ENCODE results near the gene VDAC1. TPM values are rescaled to one million over a fixed set of nuclear protein-coding genes. Genes with fewer than 3 reads are reported as not detected.

The VDAC1 gene
- total RNA-seq, 4 donors from 2014 or later = 106 to 210 (median 180) TPM

DNA sequence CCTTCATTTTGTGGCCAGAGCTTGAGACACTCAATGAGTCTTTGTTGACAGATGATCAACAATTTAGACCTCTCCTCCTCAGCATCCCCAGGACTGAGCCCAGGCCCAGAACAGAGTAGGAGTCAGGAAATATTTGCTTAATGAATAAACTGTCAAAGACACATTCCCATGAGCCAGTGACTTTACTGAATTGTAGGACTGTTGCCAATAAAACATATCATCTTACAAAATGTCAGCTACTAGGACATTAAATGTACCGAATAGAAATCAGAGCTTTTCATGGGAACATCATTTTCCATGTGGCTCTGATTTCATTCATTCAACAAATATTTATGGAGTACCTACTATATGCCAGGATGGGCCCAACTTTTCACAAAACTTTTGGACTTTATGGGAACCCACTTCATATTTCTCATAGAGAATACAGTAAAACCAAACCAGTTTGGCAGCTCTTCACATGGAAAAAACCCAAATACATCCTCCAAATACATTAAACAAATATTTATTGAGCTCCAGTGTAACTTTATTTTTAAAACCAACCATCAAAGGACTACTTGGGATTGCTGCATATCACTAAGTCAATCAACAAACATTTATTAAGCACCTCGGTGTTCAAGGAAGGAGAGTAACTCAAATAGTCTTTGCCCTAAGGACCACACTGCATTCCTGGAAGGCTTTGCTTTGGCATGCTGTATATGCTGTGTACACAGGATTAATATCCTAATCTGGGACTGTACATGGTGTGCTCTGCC is 11.4 kb downstream of the VDAC1 start:
- in situ Hi-C loops (cut with MboI; ENCODE audit: low pct_ligation_motif_present in 1 of 4, low pct_unique_long_range_greater_than_20kb in 1 of 4, low sequenced_read_pairs in 3 of 4) = no loop called here
- Histone ChIP-seq H3K36me3 (peaks cover 0 to 27% (median 11%) of the 10 kb centered on the region in 4 donors), H3K4me1 (peaks cover 28 to 50% (median 32%) of the 10 kb centered on the region in 4 donors), H3K9me3 (no peaks in the 10 kb centered on the region), H3K27ac (no peak overlapping the region), H3K4me3 (no peak overlapping the region), H3K27me3 (no peaks in the 10 kb centered on the region)
- DNase-seq = no peak
- TF ChIP-seq, protein P1, sequence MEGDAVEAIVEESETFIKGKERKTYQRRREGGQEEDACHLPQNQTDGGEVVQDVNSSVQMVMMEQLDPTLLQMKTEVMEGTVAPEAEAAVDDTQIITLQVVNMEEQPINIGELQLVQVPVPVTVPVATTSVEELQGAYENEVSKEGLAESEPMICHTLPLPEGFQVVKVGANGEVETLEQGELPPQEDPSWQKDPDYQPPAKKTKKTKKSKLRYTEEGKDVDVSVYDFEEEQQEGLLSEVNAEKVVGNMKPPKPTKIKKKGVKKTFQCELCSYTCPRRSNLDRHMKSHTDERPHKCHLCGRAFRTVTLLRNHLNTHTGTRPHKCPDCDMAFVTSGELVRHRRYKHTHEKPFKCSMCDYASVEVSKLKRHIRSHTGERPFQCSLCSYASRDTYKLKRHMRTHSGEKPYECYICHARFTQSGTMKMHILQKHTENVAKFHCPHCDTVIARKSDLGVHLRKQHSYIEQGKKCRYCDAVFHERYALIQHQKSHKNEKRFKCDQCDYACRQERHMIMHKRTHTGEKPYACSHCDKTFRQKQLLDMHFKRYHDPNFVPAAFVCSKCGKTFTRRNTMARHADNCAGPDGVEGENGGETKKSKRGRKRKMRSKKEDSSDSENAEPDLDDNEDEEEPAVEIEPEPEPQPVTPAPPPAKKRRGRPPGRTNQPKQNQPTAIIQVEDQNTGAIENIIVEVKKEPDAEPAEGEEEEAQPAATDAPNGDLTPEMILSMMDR (IDR thresholded peaks at IDR 0.05) = no peak
- no peak for TF ChIP-seq EP300 (IDR thresholded peaks at IDR 0.05; ENCODE audit: low read depth)
- TF ChIP-seq POLR2A (IDR thresholded peaks at IDR 0.05) = no peak
- no peak for TF ChIP-seq POLR2AphosphoS5 (IDR thresholded peaks at IDR 0.05)
- WGBS, 2 donors (ENCODE audit: low coverage in 1 of 2) = 47 to 48% methylated on average over 2 of the region's 2 CpGs
- intact Hi-C loops (cut with DNase I; ENCODE audit: low total_unique reads) = no loop called here

DNA sequence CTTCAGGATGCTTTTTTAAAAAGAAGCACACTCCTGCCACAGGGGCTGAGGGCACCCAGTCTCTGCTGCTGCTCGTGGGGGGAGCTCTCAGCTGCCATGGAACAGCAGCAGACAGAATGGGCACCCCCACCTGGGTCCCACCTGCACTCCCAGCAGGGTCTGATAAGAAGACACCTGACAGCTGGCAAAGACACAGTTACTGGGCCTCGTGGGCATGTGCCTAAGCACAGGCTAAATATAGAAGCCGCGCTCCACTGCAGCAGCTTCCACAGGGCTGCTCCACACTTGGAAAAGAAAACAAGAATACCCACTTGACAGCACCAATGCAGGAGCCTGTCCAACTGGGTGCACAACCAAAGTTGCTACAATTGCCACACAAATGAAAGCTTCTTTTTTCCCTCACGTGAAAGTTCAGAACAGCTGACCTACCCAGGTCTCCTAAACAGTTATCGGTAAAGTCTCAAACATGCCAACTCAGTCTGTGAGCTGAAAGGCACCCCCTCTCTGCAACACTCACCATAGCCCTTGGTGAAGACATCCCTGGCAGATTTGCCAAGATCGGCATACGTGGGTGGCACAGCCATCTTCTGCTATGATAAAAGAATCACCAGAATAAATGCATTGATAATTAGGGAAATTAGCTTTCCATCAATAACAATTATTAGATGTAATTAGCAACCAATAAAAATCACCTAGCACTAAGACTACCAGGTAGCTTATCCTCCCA is 12.2 kb downstream of the VDAC1 start:
- no peaks in the 10 kb centered on the region for H3K9me3 ChIP-seq
- intact Hi-C loops (cut with DNase I; ENCODE audit: low total_unique reads) (no loop called here), in situ Hi-C loops (cut with MboI; ENCODE audit: low pct_ligation_motif_present in 1 of 4, low pct_unique_long_range_greater_than_20kb in 1 of 4, low sequenced_read_pairs in 3 of 4) (no loop called here)
- H3K27me3 ChIP-seq = no peaks in the 10 kb centered on the region
- H3K4me1 ChIP-seq = peaks cover 28 to 50% (median 32%) of the 10 kb centered on the region in 4 donors
- no peak for TF ChIP-seq EP300 (IDR thresholded peaks at IDR 0.05; ENCODE audit: low read depth)
- TF ChIP-seq POLR2AphosphoS5 (IDR thresholded peaks at IDR 0.05) = no peak
- TF ChIP-seq, protein P1 (IDR thresholded peaks at IDR 0.05) = no peak
- no peak for TF ChIP-seq POLR2A (IDR thresholded peaks at IDR 0.05)
- whole genome bisulfite sequencing, 2 donors (ENCODE audit: low coverage in 1 of 2) = 69 to 90% methylated on average over 2 to 8 of the region's 8 CpGs
- no peak for DNase-seq
- H3K4me3 ChIP-seq = no peak overlapping the region
- H3K27ac ChIP-seq = peak overlapping the region in 1 of 4 donors; percentile 28
- H3K36me3 ChIP-seq = peaks cover 0 to 33% (median 15%) of the 10 kb centered on the region in 4 donors

DNA sequence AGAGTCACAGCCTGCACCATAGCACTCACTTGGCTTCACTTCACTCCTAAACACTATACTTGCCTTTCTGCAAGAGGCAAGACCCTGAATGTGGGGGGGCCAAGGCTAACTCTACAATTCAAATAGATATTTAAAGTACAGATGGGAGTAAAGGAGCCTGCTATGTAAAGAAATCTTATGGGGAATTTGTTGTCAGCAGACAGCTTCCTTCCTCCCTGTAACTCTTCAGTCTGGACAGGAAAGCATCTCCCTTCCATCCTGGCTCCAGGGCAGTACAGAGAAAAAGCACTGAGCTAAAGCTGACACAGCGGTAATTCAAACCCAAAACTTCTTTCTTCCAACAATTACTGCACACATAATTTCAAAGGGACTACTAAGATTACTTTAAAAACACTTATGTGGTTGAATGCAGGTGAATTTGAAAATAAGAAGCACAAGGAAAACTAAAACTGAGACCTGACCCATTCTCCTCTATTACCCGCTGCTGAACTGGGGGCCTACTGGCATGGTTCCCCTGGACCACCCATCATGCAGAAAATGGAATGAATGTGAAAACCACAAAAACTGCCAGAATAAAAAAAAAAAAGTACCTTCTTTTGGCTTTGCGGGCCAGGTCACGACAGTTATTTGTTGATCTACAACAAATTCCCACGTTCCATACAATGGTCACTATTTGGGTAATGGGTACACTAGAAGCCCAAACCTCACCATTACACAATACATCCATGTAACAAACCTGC is 13.4 kb downstream of the VDAC1 start:
- Histone ChIP-seq H3K27me3 (no peaks in the 10 kb centered on the region), H3K36me3 (peaks cover 0 to 43% (median 17%) of the 10 kb centered on the region in 4 donors)
- in situ Hi-C loops (cut with MboI; ENCODE audit: low pct_ligation_motif_present in 1 of 4, low pct_unique_long_range_greater_than_20kb in 1 of 4, low sequenced_read_pairs in 3 of 4) = no loop called here

More for the DNA sequence above, 13.4 kb downstream of the VDAC1 start:
- peaks cover 27 to 42% (median 28%) of the 10 kb centered on the region in 4 donors for H3K4me1 ChIP-seq
- TF ChIP-seq EP300 (IDR thresholded peaks at IDR 0.05; ENCODE audit: low read depth) (no peak), POLR2A (IDR thresholded peaks at IDR 0.05) (no peak), POLR2AphosphoS5 (IDR thresholded peaks at IDR 0.05) (no peak)
- TF ChIP-seq, protein P1 (IDR thresholded peaks at IDR 0.05) = no peak
- no peak overlapping the region for H3K4me3 ChIP-seq
- intact Hi-C loops (cut with DNase I; ENCODE audit: low total_unique reads) = no loop called here
- DNase-seq = no peak
- 90 to 92% methylated on average over 5 of the region's 5 CpGs for WGBS, 2 donors (ENCODE audit: low coverage in 1 of 2)
- no peaks in the 10 kb centered on the region for H3K9me3 ChIP-seq
- H3K27ac ChIP-seq = no peak overlapping the region
